ENCODE results near the gene FLT1.
A peak's percentile ranks its signal among the peaks of the same experiment; 100 is the strongest.

Gene FLT1

DNA sequence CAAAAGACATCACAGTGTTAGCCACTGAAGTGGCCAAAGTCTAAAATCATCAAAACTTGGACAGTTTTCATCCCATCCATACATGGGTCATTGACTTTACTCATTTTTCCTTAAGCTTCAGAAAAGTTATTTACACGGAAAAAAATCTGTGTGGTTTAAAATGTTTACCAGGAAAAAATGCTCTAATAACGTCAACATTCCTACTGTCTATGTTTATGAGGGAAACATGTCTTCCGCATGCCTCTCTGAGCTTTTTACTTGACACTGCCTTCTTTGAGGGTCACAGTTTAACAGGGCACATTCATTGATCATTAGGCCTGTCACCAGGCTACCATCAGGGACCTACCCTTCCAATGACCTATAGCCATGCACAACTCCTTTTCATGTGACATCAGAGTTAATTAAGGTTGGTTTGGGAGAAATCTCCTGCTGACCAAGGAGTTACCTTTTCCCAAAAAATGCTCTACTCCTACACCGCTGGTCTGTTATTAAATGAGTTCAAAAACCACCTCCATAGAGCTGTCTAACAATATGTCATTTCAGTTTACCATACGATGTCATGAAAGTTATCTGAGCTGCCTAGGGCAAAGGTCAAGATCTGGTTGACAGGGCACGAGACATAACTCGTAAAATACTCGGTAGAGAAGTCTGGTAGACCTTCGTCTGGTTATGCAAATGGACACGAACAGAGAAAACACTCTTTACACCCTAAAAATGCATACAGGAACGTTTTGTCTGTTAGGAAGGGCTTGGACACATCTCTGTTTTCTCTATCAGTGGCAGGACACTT, 17.8 kb downstream of the FLT1 start:
- TF ChIP-seq L3MBTL2 (conservative IDR thresholded peaks at IDR 0.05): peak; percentile 39
- TF ChIP-seq, protein P1, sequence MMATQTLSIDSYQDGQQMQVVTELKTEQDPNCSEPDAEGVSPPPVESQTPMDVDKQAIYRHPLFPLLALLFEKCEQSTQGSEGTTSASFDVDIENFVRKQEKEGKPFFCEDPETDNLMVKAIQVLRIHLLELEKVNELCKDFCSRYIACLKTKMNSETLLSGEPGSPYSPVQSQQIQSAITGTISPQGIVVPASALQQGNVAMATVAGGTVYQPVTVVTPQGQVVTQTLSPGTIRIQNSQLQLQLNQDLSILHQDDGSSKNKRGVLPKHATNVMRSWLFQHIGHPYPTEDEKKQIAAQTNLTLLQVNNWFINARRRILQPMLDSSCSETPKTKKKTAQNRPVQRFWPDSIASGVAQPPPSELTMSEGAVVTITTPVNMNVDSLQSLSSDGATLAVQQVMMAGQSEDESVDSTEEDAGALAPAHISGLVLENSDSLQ (IDR thresholded peaks at IDR 0.05): peak; percentile 59
- no peak for TF ChIP-seq ELF4 (IDR thresholded peaks at IDR 0.05)
- TF ChIP-seq LEF1 (IDR thresholded peaks at IDR 0.05; ENCODE audit: borderline replicate concordance): no peak
- ChIA-PET POLR2A (no interaction called here), CTCF (no interaction called here)
- no peak for DNase-seq (ENCODE audit: extremely low spot score)

DNA sequence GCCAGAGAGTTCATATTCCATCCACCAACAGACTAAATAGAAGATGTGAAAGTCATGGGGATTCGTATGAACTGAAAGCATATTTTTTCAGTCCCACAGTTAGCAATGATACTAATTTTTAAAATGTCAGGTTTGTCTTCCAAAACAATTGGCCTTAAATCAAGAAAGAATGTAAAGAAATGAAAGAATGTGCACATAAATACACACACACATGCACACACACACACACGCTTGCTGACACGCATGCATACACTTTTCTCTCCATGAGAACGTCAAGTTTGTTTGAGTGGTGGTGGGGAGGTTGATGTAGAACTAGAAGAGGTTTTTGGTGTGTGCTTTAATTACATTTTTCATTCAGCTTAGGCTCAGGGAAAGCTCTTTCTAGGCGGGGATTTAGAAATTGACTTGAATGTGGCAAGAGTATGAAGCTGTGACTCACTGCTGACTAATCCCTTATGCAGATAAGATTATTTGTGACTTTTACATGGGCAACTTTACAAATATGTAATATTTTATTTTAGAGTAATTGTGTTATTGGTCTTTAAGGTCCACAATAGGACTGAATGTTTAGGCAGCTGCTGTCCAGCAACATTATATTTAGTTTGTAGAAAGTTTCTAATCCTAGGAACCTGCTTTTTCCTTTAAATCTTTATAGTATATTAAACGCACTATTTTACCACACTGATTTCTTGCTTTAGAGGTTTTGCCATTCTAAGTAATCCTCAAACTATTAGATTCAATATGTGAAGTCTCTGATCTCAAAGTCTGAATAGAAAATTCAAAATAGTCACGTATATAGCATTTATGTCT, 18.8 kb downstream of the FLT1 start:
- ChIA-PET CTCF (no interaction called here), POLR2A (no interaction called here)
- TF ChIP-seq BHLHE40 (IDR thresholded peaks at IDR 0.05; ENCODE audit: borderline replicate concordance) (no peak), ARNT (IDR thresholded peaks at IDR 0.05) (no peak), L3MBTL2 (conservative IDR thresholded peaks at IDR 0.05) (no peak), CTBP1 (IDR thresholded peaks at IDR 0.05; ENCODE audit: borderline replicate concordance) (no peak), FOXM1 (IDR thresholded peaks at IDR 0.05; ENCODE audit: borderline replicate concordance) (no peak), NFRKB (IDR thresholded peaks at IDR 0.05) (no peak), TARDBP (IDR thresholded peaks at IDR 0.05) (no peak), HDGF (IDR thresholded peaks at IDR 0.05; ENCODE audit: borderline replicate concordance) (no peak), SUZ12 (IDR thresholded peaks at IDR 0.05) (no peak), ELF4 (IDR thresholded peaks at IDR 0.05) (no peak), FOXK2 (IDR thresholded peaks at IDR 0.05) (no peak), LEF1 (IDR thresholded peaks at IDR 0.05; ENCODE audit: borderline replicate concordance) (no peak), SP1 (IDR thresholded peaks at IDR 0.05) (no peak), ZNF384 (IDR thresholded peaks at IDR 0.05) (no peak), FOXA1 (IDR thresholded peaks at IDR 0.05) (no peak)
- TF ChIP-seq, protein P1 (IDR thresholded peaks at IDR 0.05): no peak
- DNase-seq (ENCODE audit: extremely low spot score): no peak

DNA sequence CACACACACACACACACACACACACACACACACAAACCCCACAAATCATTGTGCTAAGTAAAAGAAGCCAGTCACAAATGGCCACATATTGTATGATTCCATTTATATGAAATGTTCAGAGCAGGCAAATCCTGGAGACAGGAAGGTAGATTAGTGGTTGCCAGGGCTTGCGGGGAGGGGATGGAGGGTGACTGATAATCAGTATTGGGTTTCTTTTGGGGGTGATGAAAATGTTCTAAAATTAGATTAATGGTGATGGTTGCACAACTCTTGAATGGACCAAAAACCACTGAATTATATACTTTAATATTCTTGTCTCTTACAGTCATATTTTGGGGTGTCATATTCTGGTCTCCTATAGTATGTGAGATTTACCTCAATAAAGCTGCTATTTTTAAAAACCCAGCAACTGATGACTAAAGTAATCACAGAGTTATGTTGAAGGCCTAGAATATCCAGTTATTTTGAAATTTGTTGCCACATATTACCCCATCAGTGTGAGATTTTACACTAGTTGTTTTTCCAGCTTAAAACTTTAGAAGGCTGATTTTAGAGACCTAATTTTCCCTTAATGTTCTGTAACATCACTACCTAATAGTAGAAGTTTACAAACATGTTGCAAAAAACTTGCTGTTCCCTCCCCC, 20.3 kb downstream of the FLT1 start:
- DNase-seq (ENCODE audit: extremely low spot score): no peak
- no peak for TF ChIP-seq SUZ12 (IDR thresholded peaks at IDR 0.05)
- no peak for TF ChIP-seq ZNF384 (IDR thresholded peaks at IDR 0.05)
- no peak for TF ChIP-seq SP1 (IDR thresholded peaks at IDR 0.05)
- ChIA-PET CTCF (interaction anchor here (0.7 kb wide), 1 partner anchor 68 kb away, joined by 3 read pairs; no protein-coding TSS in a partner anchor), POLR2A (no interaction called here)

DNA sequence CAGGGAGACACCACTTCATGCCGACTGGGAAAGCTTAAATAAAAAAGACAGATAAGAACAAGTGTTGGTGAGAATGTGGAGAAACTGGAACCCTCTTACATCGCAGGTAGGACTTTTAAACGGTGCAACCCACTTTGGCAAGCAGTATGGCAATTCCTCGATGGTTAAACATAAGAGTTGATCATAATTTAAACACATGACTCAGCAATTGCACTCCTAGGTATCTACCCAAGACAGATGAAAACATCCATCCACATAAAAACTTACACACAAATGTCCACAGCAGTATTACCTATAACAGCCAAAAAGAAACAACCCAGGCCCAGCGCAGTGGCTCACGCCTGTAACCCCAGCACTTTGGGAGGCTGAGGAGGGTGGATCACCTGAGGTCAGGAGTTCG, 21.9 kb downstream of the FLT1 start:
- ChIA-PET POLR2A (no interaction called here), CTCF (no interaction called here)
- no peak for DNase-seq (ENCODE audit: extremely low spot score)
- TF ChIP-seq ZNF384 (IDR thresholded peaks at IDR 0.05) (no peak), ARNT (IDR thresholded peaks at IDR 0.05) (no peak), L3MBTL2 (conservative IDR thresholded peaks at IDR 0.05) (no peak), ELF4 (IDR thresholded peaks at IDR 0.05) (no peak), LEF1 (IDR thresholded peaks at IDR 0.05; ENCODE audit: borderline replicate concordance) (no peak), FOXK2 (IDR thresholded peaks at IDR 0.05) (no peak), CTBP1 (IDR thresholded peaks at IDR 0.05; ENCODE audit: borderline replicate concordance) (no peak), FOXA1 (IDR thresholded peaks at IDR 0.05) (no peak), HDGF (IDR thresholded peaks at IDR 0.05; ENCODE audit: borderline replicate concordance) (no peak), SUZ12 (IDR thresholded peaks at IDR 0.05) (no peak), BHLHE40 (IDR thresholded peaks at IDR 0.05; ENCODE audit: borderline replicate concordance) (no peak), TARDBP (IDR thresholded peaks at IDR 0.05) (no peak), FOXM1 (IDR thresholded peaks at IDR 0.05; ENCODE audit: borderline replicate concordance) (no peak), SP1 (IDR thresholded peaks at IDR 0.05) (no peak)
- TF ChIP-seq, protein P1 (IDR thresholded peaks at IDR 0.05): no peak

DNA sequence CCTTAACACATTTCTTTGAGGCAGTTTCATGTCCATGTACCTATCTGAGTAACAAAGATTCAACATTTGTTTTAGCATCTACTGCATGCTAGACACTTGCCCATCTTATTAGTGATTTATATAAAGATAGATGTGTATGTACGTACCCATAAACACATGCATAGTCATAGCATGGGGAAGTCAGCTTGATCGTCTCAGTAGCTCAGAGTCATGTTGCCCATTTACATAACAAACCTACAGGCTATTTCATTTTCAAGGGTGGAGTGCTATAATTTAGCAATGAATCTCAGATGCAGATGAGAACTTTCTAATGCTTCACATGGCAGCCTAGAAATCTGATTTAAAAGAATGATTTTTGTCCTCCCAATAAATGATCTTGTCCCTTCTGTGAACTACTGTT, 23.5 kb downstream of the FLT1 start:
- POLR2A ChIA-PET: no interaction called here
- TF ChIP-seq L3MBTL2 (conservative IDR thresholded peaks at IDR 0.05): no peak
- TF ChIP-seq FOXA1 (IDR thresholded peaks at IDR 0.05): no peak
- no peak for TF ChIP-seq FOXK2 (IDR thresholded peaks at IDR 0.05)
- no peak for TF ChIP-seq LEF1 (IDR thresholded peaks at IDR 0.05; ENCODE audit: borderline replicate concordance)
- no peak for TF ChIP-seq FOXM1 (IDR thresholded peaks at IDR 0.05; ENCODE audit: borderline replicate concordance)
- TF ChIP-seq, protein P1 (IDR thresholded peaks at IDR 0.05): no peak
- no peak for TF ChIP-seq BHLHE40 (IDR thresholded peaks at IDR 0.05; ENCODE audit: borderline replicate concordance)
- no peak for TF ChIP-seq ELF4 (IDR thresholded peaks at IDR 0.05)
- no peak for TF ChIP-seq ARNT (IDR thresholded peaks at IDR 0.05)
- no peak for TF ChIP-seq SUZ12 (IDR thresholded peaks at IDR 0.05)
- no peak for TF ChIP-seq NFRKB (IDR thresholded peaks at IDR 0.05)
- no peak for TF ChIP-seq CTBP1 (IDR thresholded peaks at IDR 0.05; ENCODE audit: borderline replicate concordance)
- TF ChIP-seq TARDBP (IDR thresholded peaks at IDR 0.05): no peak
- no peak for TF ChIP-seq ZNF384 (IDR thresholded peaks at IDR 0.05)
- no peak for TF ChIP-seq SP1 (IDR thresholded peaks at IDR 0.05)
- no peak for TF ChIP-seq HDGF (IDR thresholded peaks at IDR 0.05; ENCODE audit: borderline replicate concordance)
- CTCF ChIA-PET: no interaction called here
- DNase-seq (ENCODE audit: extremely low spot score): no peak
